Activated CD8-positive, alpha-beta T cell treated with anti-CD3 and anti-CD28 coated beads for 36 hours (primary cell): ENCODE data around the gene PDHX. TPM values are rescaled to one million over a fixed set of nuclear protein-coding genes. Genes with fewer than 3 reads are reported as not detected.

Experiments used
- ATAC-seq: fragments of 200-7000 bp; cut with Tn5 transposase; one replicate; pipeline ENCODE4 v1.10.0; 2021; ENCODE audit warnings: mild to moderate bottlenecking, moderate library complexity
- CTCF ChIA-PET: fragments of 350-600 bp; sonication (Branson Sonifier 250); formaldehyde crosslinking; loops from one replicate; lab custom pipeline; 2021; ENCODE audit warnings: antibody characterized with exemption; lab: Charles Lee
- POLR2A ChIA-PET: fragments of 350-600 bp; sonication (Branson Sonifier 250); formaldehyde crosslinking; loops from one replicate; lab custom pipeline; 2021; ENCODE audit warnings: antibody characterized with exemption; lab: Charles Lee
- DNase-seq: peaks from one replicate; pipeline ENCODE4 v3.0.0-alpha.2; 2020
- H3K27ac Mint-ChIP-seq: one replicate; pipeline ENCODE4 v1.8.0; 2021; ENCODE audit warnings: mild to moderate bottlenecking, mixed read lengths
- H3K27me3 Mint-ChIP-seq: one replicate; pipeline ENCODE4 v1.8.0; 2021; ENCODE audit warnings: mixed read lengths
- H3K36me3 Mint-ChIP-seq: one replicate; pipeline ENCODE4 v1.8.0; 2021; ENCODE audit warnings: low read depth, mixed read lengths
- H3K4me1 Mint-ChIP-seq: one replicate; pipeline ENCODE4 v1.8.0; 2021; ENCODE audit warnings: low read depth, mixed read lengths
- H3K4me3 Mint-ChIP-seq: one replicate; pipeline ENCODE4 v1.8.0; 2021; ENCODE audit warnings: mild to moderate bottlenecking, moderate library complexity, mixed read lengths
- H3K9me3 Mint-ChIP-seq: one replicate; pipeline ENCODE4 v1.8.0; 2021; ENCODE audit warnings: mixed read lengths
- intact Hi-C: fragments of 100-400 bp; cut with micrococcal nuclease; formaldehyde crosslinking; loops from one replicate; pipeline ENCODE4 v1.10.0; 2022
- total RNA-seq, 2 experiments: library from RNA; stranded (reverse); gene quantifications; one replicate each; pipeline ENCODE4 v1.2.3, GENCODE V29; 2021
- TF ChIP-seq, protein P1 (sequence below): fragments of 200-600 bp; IDR thresholded peaks from one replicate; pipeline ENCODE4 v1.8.0; 2022; ENCODE audit warnings: antibody characterized with exemption, mild to moderate bottlenecking

PDHX gene
- total RNA-seq, 2 experiments from 2014 or later: 37.1 to 37.4 TPM

DNA sequence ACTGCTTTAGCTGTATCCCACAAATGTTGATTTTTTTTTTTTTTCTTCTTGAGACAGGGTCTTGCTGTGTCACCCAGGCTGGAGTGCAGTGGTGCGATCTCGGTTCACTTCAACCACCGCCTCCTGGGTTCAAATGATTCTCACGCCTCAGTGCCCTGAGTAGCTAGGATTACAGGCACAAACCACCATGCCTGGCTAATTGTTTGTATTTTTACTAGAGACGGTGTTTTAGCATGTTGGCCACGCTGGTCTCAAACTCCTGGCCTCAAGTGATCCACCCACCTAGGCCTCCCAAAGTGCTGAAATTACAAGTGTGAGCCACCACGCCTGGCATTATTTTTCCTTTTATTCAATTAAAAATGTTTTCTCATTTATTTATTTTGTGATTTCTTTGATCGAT is 55.9 kb downstream of the PDHX start:
- ChIA-PET CTCF (no interaction called here), POLR2A (no interaction called here)
- no peaks in the 10 kb centered on the region for H3K9me3 Mint-ChIP-seq
- no peak overlapping the region for H3K27ac Mint-ChIP-seq
- intact Hi-C loops: no loop called here
- H3K27me3 Mint-ChIP-seq: no peaks in the 10 kb centered on the region
- ATAC-seq: no peak
- no peak overlapping the region for H3K4me3 Mint-ChIP-seq
- DNase-seq: no peak
- peaks cover 5% of the 10 kb centered on the region for H3K4me1 Mint-ChIP-seq
- H3K36me3 Mint-ChIP-seq: peaks cover 46% of the 10 kb centered on the region
- TF ChIP-seq, protein P1, sequence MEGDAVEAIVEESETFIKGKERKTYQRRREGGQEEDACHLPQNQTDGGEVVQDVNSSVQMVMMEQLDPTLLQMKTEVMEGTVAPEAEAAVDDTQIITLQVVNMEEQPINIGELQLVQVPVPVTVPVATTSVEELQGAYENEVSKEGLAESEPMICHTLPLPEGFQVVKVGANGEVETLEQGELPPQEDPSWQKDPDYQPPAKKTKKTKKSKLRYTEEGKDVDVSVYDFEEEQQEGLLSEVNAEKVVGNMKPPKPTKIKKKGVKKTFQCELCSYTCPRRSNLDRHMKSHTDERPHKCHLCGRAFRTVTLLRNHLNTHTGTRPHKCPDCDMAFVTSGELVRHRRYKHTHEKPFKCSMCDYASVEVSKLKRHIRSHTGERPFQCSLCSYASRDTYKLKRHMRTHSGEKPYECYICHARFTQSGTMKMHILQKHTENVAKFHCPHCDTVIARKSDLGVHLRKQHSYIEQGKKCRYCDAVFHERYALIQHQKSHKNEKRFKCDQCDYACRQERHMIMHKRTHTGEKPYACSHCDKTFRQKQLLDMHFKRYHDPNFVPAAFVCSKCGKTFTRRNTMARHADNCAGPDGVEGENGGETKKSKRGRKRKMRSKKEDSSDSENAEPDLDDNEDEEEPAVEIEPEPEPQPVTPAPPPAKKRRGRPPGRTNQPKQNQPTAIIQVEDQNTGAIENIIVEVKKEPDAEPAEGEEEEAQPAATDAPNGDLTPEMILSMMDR: no peak

DNA sequence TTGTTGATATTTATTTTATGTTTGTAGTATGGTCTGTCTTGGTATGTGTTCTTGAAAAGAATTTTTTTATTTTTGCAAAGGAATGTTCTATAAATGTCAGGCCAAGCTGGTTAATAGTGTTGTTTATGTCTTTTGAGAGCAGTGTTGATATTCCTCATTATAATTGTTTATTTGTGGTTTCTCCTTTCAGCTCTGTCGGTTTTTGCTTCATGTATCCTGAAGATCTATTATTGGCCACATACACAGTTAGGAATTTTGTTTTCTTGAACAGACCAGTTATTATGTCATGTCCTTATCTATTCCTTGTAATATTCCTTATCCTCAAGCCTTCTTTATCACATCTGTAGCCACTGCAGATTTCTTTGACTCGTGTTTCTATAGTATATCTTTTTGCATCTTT is 56.5 kb downstream of the PDHX start:
- H3K27me3 Mint-ChIP-seq: no peaks in the 10 kb centered on the region
- H3K27ac Mint-ChIP-seq: no peak overlapping the region
- no peak for ATAC-seq
- peaks cover 45% of the 10 kb centered on the region for H3K36me3 Mint-ChIP-seq
- H3K4me1 Mint-ChIP-seq: peaks cover 8% of the 10 kb centered on the region
- intact Hi-C loops: no loop called here
- H3K4me3 Mint-ChIP-seq: no peak overlapping the region
- ChIA-PET CTCF (no interaction called here), POLR2A (no interaction called here)
- TF ChIP-seq, protein P1: no peak
- DNase-seq: no peak
- H3K9me3 Mint-ChIP-seq: no peaks in the 10 kb centered on the region

DNA sequence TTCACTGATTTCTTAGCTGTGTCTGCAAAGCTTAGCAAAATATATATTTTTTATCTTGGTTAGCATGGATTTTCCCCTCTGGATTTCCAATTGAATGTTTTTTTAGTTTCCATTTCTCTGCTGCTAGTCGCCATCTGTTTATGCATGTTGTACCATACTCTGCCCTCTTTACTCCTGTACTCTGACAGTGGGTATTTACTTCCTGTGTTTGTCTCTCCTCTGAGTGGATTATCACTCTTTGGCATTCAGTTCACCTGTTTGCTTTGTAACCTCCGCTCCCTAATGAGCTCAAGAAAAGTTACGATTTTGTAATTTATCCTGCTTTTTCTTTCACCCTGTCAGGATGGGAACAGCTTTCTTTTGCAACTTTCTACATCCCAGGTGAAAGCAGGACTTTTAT is 59.1 kb downstream of the PDHX start:
- no peaks in the 10 kb centered on the region for H3K9me3 Mint-ChIP-seq
- H3K4me1 Mint-ChIP-seq: peaks cover 7% of the 10 kb centered on the region
- ChIA-PET CTCF (interaction anchor here (1.1 to 1.5 kb wide), 5 partner anchors 11 to 417 kb away, joined by 4 to 5 read pairs (median 4); no protein-coding TSS in a partner anchor), POLR2A (no interaction called here)
- H3K4me3 Mint-ChIP-seq: no peak overlapping the region
- ATAC-seq (no peak), DNase-seq (no peak)
- H3K27me3 Mint-ChIP-seq: no peaks in the 10 kb centered on the region
- TF ChIP-seq, protein P1: no peak
- H3K36me3 Mint-ChIP-seq: peaks cover 42% of the 10 kb centered on the region
- no peak overlapping the region for H3K27ac Mint-ChIP-seq
- intact Hi-C loops: no loop called here

DNA sequence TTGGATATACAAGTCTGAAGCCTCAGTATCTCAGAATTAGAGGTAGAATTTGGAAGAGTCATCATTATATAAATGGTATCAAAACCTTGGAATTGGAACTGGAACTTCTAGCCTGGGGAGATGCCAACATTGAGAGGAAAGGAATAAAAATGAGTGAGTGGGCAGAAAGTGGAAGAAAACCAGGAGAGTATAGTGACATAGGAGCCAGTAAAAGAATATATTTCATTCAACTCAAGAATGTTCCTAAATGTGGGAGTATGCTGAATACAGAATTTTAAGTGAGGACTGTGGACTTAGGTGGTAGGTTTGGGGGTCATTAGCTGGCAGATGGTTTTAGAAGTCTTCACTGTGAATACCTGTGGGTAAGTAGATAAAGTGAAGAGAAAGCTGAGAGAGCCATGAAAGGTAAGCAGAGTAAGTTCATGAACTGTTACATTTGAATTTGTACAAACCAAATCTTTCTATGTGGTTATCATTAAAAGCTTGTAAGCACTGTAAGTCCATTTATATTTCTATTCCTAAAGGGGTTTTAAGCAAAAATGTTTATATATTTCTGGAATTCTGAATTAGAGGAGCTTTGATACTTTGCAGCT is 60.2 kb downstream of the PDHX start:
- Mint-ChIP-seq H3K27ac (no peak overlapping the region), H3K27me3 (no peaks in the 10 kb centered on the region), H3K4me3 (no peak overlapping the region), H3K36me3 (peaks cover 40% of the 10 kb centered on the region), H3K4me1 (peaks cover 11% of the 10 kb centered on the region), H3K9me3 (no peaks in the 10 kb centered on the region)
- ChIA-PET CTCF (interaction anchor here (0.7 kb wide), 1 partner anchor 329 kb away, joined by 3 read pairs; no protein-coding TSS in a partner anchor), POLR2A (no interaction called here)
- intact Hi-C loops: no loop called here
- TF ChIP-seq, protein P1: no peak
- no peak for DNase-seq
- ATAC-seq: no peak

DNA sequence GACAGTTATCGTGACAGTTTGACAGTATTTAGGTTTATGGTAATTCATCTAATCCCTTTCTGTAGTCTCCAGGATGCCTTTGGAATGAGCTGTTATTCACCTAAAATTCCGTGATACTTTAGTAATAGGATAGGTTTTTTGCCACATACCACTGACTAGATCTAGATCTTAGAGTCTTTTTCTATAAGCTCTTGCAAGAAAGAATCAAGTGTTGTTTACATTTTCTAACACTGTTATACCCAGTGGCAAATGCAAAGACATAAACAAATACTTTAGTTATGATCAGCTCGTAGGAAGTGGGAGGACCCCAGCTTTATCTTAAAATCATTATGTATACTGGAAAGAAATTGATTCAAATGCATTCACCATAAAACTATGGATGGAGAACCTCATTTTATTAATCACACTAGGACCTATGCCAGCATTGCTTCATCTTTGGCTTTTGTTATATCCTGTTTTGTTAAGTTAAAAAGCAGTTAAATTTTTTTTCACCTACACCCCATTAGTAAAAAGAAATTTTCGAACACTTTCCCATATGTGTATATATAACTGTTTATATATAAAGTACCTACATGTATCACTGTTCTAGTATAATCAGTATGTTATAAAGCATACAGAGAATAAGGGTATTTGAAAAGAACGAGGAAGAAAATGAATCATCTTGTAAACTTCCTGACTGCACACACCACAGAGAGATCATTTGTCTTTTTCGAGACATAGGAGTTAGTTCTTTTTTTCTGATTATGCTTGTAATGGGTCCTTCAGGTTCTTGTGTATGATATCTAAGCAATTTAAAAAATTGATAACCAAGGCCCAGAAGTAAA is 60.9 kb downstream of the PDHX start:
- H3K4me1 Mint-ChIP-seq: peaks cover 12% of the 10 kb centered on the region
- POLR2A ChIA-PET: interaction anchor here (0.7 kb wide), 1 partner anchor 415 kb away, joined by 3 read pairs; no protein-coding TSS in a partner anchor
- H3K27ac Mint-ChIP-seq: no peak overlapping the region
- H3K9me3 Mint-ChIP-seq: no peaks in the 10 kb centered on the region
- CTCF ChIA-PET: interaction anchor here (0.7 kb wide), 1 partner anchor 328 kb away, joined by 3 read pairs; no protein-coding TSS in a partner anchor
- DNase-seq (no peak), ATAC-seq (no peak)
- H3K27me3 Mint-ChIP-seq: no peaks in the 10 kb centered on the region
- intact Hi-C loops: no loop called here
- peaks cover 43% of the 10 kb centered on the region for H3K36me3 Mint-ChIP-seq
- TF ChIP-seq, protein P1: no peak
- no peak overlapping the region for H3K4me3 Mint-ChIP-seq
